NB4 (cell line): Measurements from ENCODE around the gene COL23A1.

ENCODE experiments used
- DNase-seq: peaks from one replicate; pipeline ENCODE4 v3.0.0; 2010; ENCODE audit warnings: low read depth
- H3K4me3 ChIP-seq: one replicate; pipeline ENCODE4 v1.5.1; 2011; ENCODE audit warnings: mild to moderate bottlenecking, low read depth, low read length, moderate library complexity
- MYC ChIP-seq: IDR thresholded peaks from 2 replicates; pipeline ENCODE4 v1.6.1; 2011; ENCODE audit warnings: low read depth, low read length
- POLR2A ChIP-seq: IDR thresholded peaks from 2 replicates; pipeline ENCODE4 v1.6.1; 2011; ENCODE audit warnings: mild to moderate bottlenecking; ENCODE audit not compliant: insufficient read length; ENCODE audit errors: extremely low read depth
- TF ChIP-seq, protein P1 (sequence below): IDR thresholded peaks from 2 replicates; pipeline ENCODE4 v1.6.1; 2011; ENCODE audit warnings: low read depth, low read length
- TF ChIP-seq, protein P2 (sequence below): IDR thresholded peaks from one replicate; pipeline ENCODE4 v1.5.1; 2012; ENCODE audit warnings: low read depth, low read length

The COL23A1 gene

DNA sequence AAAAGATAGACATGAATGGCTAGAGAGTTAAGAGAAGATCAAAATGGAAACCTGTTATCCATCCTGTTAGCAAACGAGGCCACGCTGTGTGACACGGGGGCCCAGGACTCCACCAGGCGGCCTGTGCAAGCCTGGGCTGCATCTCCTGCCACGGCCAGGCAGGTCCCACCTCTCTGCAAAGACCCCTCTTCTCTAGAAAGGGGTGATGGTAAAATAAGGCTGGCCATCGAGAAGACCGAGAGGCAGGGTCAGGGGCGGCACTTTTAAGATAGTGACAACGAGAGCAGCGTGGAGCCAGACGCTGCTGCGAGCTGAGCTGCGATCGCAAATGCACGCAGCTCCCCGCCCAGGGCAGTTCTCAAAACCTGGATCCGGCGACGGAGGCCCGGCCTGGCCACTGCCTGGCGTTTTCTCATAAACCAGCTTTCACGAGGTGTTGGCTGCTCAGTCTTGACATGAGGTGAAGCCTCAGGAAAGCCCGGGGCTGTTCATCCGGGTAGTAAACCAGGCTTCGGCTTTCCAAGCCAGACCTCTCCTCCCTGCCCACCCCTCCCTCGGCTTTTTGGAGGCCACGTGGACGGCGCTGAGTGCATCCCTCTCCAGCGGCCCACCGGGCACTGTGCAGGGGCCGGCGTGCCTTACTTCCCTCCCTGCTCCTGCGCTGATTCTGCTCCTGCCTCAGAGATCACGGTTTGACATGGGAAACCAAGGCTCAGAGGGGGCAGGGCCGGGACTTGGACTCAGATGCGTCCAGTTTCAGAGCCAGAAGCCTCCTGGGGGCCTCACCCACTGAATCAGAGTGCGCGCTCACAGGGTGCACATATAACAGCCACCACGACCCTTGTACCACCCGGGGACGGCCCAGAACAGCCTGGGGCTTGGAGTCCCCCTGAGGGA lies 206.0 kb downstream of the COL23A1 start:
- no peak for DNase-seq
- no peak overlapping the region for H3K4me3 ChIP-seq
- TF ChIP-seq, protein P1, sequence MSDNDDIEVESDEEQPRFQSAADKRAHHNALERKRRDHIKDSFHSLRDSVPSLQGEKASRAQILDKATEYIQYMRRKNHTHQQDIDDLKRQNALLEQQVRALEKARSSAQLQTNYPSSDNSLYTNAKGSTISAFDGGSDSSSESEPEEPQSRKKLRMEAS: no peak
- TF ChIP-seq POLR2A: no peak
- TF ChIP-seq, protein P2, sequence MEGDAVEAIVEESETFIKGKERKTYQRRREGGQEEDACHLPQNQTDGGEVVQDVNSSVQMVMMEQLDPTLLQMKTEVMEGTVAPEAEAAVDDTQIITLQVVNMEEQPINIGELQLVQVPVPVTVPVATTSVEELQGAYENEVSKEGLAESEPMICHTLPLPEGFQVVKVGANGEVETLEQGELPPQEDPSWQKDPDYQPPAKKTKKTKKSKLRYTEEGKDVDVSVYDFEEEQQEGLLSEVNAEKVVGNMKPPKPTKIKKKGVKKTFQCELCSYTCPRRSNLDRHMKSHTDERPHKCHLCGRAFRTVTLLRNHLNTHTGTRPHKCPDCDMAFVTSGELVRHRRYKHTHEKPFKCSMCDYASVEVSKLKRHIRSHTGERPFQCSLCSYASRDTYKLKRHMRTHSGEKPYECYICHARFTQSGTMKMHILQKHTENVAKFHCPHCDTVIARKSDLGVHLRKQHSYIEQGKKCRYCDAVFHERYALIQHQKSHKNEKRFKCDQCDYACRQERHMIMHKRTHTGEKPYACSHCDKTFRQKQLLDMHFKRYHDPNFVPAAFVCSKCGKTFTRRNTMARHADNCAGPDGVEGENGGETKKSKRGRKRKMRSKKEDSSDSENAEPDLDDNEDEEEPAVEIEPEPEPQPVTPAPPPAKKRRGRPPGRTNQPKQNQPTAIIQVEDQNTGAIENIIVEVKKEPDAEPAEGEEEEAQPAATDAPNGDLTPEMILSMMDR: no peak
- TF ChIP-seq MYC: no peak

DNA sequence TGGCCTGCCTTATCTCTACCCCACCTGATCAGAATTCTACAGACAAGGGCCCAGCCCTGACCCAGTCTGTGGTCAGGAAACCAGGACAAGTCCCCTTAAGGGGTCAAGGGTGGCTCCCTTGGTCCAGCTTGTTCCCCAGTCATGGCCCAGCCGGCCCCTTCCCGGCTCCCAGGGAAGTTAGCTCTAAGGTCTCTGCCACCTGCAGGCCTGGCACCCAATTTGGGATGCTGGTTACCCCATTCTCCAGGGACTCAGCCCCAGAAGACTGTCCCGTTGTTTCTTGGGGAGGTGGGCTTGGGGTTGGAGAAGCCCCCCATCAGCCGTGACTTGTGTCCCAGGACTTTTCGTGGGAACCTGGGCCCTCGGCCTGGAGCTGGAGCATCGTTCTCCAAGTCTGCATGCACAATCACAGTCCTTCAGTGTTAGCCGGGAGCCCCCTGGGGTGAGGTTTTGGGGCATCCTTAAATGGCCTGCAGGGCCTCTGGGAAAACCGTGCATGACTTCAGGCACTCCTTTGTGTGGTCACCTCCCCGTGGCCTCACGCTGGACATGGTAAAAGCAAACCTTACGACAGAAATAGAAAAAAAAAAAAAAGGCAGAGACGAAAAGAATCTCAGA lies 206.8 kb downstream of the COL23A1 start:
- TF ChIP-seq, protein P2: no peak
- TF ChIP-seq MYC: no peak
- TF ChIP-seq, protein P1: no peak
- no peak for TF ChIP-seq POLR2A
- no peak overlapping the region for H3K4me3 ChIP-seq
- no peak for DNase-seq

GRCh38 chr5:178382754-178383164 lies 207.4 kb downstream of the COL23A1 start:
- TF ChIP-seq POLR2A (no peak), MYC (no peak)
- TF ChIP-seq, protein P1: no peak
- TF ChIP-seq, protein P2: no peak
- H3K4me3 ChIP-seq: no peak overlapping the region
- no peak for DNase-seq

- H3K4me3 ChIP-seq: no peak overlapping the region
- no peak for DNase-seq
- no peak for TF ChIP-seq MYC
- TF ChIP-seq, protein P2: no peak
These were observed 208.1 kb downstream of the COL23A1 start for GRCh38 chr5:178381921-178382695.

- no peak for DNase-seq
- no peak overlapping the region for H3K4me3 ChIP-seq
- TF ChIP-seq, protein P2: no peak
- TF ChIP-seq POLR2A (no peak), MYC (no peak)
- TF ChIP-seq, protein P1: no peak
These were observed 209.0 kb downstream of the COL23A1 start for GRCh38 chr5:178381206-178381605.
